PC-9 (cell line): ENCODE results near the gene OR2A5. TPM values are rescaled to one million over a fixed set of nuclear protein-coding genes. Genes with fewer than 3 reads are reported as not detected.
"Not testable (repeated sequence)": the region's sequence is repeated elsewhere in the genome, so short reads cannot be mapped to it uniquely, and the experiment has no call there.

Source experiments
- BruUV-seq: library from RNA; stranded (reverse); fragments of 400-500 nt; replicated peaks from 2 replicates; lab custom pipeline; 2021; lab: Mats Ljungman, UMichigan
- CTCF ChIA-PET: fragments of 300-600 bp; sonication (Branson Sonifier 250); formaldehyde crosslinking; loops from one replicate; lab custom pipeline; 2022; ENCODE audit warnings: antibody characterized with exemption; lab: Charles Lee
- POLR2A ChIA-PET: fragments of 300-600 bp; sonication (Branson Sonifier 250); formaldehyde crosslinking; loops from one replicate; lab custom pipeline; 2022; ENCODE audit warnings: antibody characterized with exemption; ENCODE audit not compliant: unreplicated experiment; lab: Charles Lee
- DNase-seq, 2 experiments: peaks; one replicate each; pipeline versions ENCODE4 v3.0.0 to v3.0.0-alpha.2; 2015 to 2022; ENCODE audit warnings: mixed read lengths in 1 of 2
- H2AFZ ChIP-seq: fragments of 200-600 bp; sonication (generic); 2 replicates; pipeline ENCODE4 v1.8.1; 2017; ENCODE audit warnings: antibody characterized with exemption
- H3F3A ChIP-seq: fragments of 200-600 bp; sonication (generic); 2 replicates; pipeline ENCODE4 v1.8.1; 2017; ENCODE audit warnings: antibody characterized with exemption, mild to moderate bottlenecking, low read depth; ENCODE audit not compliant: insufficient read depth
- H3K27ac ChIP-seq: fragments of 200-600 bp; sonication (generic); 2 replicates; pipeline ENCODE4 v1.6.1; 2016; ENCODE audit warnings: mixed run types
- H3K27me3 ChIP-seq: fragments of 200-600 bp; sonication (generic); 2 replicates; pipeline ENCODE4 v1.6.1; 2016; ENCODE audit warnings: low read depth, mixed run types; ENCODE audit not compliant: insufficient read depth
- H3K36me3 ChIP-seq: fragments of 200-600 bp; sonication (generic); 2 replicates; pipeline ENCODE4 v1.6.1; 2016; ENCODE audit warnings: low read depth, mixed run types
- H3K4me1 ChIP-seq: fragments of 200-600 bp; sonication (generic); replicated peaks from 2 replicates; pipeline ENCODE4 v1.6.1; 2016; ENCODE audit warnings: mixed run types; ENCODE audit not compliant: insufficient read depth
- H3K4me2 ChIP-seq: fragments of 200-600 bp; sonication (generic); 2 replicates; pipeline ENCODE4 v1.6.1; 2017; ENCODE audit warnings: mixed run types
- H3K4me3 ChIP-seq: fragments of 200-600 bp; sonication (generic); 2 replicates; pipeline ENCODE4 v1.6.1; 2016; ENCODE audit warnings: mixed run types
- H3K79me2 ChIP-seq: fragments of 200-600 bp; sonication (generic); 2 replicates; pipeline ENCODE4 v1.6.1; 2017; ENCODE audit warnings: low read depth, mixed run types
- H3K9me2 ChIP-seq: fragments of 200-600 bp; sonication (generic); 2 replicates; pipeline ENCODE4 v1.8.1; 2017; ENCODE audit warnings: mild to moderate bottlenecking; ENCODE audit not compliant: insufficient read depth
- H3K9me3 ChIP-seq: fragments of 200-600 bp; sonication (generic); 2 replicates; pipeline ENCODE4 v1.8.1; 2016; ENCODE audit warnings: low read depth; ENCODE audit not compliant: insufficient read depth
- H4K20me1 ChIP-seq: fragments of 200-600 bp; sonication (generic); 2 replicates; pipeline ENCODE4 v1.8.1; 2017; ENCODE audit not compliant: insufficient read depth
- EZH2 ChIP-seq: fragments of 200-600 bp; sonication (generic); IDR thresholded peaks from 2 replicates; pipeline ENCODE4 v1.8.0; 2017; ENCODE audit warnings: antibody characterized with exemption, low read depth
- intact Hi-C: fragments of 100-400 bp; cut with micrococcal nuclease; formaldehyde crosslinking; loops from one replicate; pipeline ENCODE4 v1.10.0; 2022; ENCODE audit not compliant: unreplicated experiment
- total RNA-seq: library from RNA; stranded (reverse); gene quantifications from 2 replicates; pipeline ENCODE4 v1.2.3, GENCODE V29; 2021
- TF ChIP-seq, protein P1 (sequence below): fragments of 200-600 bp; sonication (generic); conservative IDR thresholded peaks from 2 replicates; pipeline ENCODE4 v1.6.1; 2017; ENCODE audit warnings: mixed run types, antibody characterized with exemption, mild to moderate bottlenecking, moderate library complexity

Gene OR2A5
- total RNA-seq, 1 experiment from 2014 or later = not detected

- ChIA-PET POLR2A (no interaction called here), CTCF (no interaction called here)
- Histone ChIP-seq H3K27ac (no peak overlapping the region), H3K4me2 (no peak overlapping the region), H3K4me3 (no peak overlapping the region), H4K20me1 (no peaks in the 10 kb centered on the region), H3K79me2 (no peaks in the 10 kb centered on the region), H3K36me3 (no peaks in the 10 kb centered on the region), H3K9me2 (no peaks in the 10 kb centered on the region), H3K27me3 (no peaks in the 10 kb centered on the region), H3K9me3 (no peaks in the 10 kb centered on the region), H2AFZ (no peak overlapping the region), H3F3A (no peaks in the 10 kb centered on the region), H3K4me1 (no peaks in the 10 kb centered on the region)
- DNase-seq = no peak
- intact Hi-C loops = no loop called here
- TF ChIP-seq, protein P1, sequence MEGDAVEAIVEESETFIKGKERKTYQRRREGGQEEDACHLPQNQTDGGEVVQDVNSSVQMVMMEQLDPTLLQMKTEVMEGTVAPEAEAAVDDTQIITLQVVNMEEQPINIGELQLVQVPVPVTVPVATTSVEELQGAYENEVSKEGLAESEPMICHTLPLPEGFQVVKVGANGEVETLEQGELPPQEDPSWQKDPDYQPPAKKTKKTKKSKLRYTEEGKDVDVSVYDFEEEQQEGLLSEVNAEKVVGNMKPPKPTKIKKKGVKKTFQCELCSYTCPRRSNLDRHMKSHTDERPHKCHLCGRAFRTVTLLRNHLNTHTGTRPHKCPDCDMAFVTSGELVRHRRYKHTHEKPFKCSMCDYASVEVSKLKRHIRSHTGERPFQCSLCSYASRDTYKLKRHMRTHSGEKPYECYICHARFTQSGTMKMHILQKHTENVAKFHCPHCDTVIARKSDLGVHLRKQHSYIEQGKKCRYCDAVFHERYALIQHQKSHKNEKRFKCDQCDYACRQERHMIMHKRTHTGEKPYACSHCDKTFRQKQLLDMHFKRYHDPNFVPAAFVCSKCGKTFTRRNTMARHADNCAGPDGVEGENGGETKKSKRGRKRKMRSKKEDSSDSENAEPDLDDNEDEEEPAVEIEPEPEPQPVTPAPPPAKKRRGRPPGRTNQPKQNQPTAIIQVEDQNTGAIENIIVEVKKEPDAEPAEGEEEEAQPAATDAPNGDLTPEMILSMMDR = no peak
- TF ChIP-seq EZH2 = no peak
- BruUV-seq = no TSS peak
These were observed 9.9 kb upstream of the OR2A5 start for GRCh38 chr7:144038887-144039286.

- POLR2A ChIA-PET = no interaction called here
- Histone ChIP-seq H3K27me3 (no peaks in the 10 kb centered on the region), H3K9me2 (no peaks in the 10 kb centered on the region), H3K4me3 (no peak overlapping the region), H4K20me1 (no peaks in the 10 kb centered on the region), H3K4me1 (no peaks in the 10 kb centered on the region), H3K4me2 (no peak overlapping the region), H3K9me3 (no peaks in the 10 kb centered on the region), H3F3A (no peaks in the 10 kb centered on the region), H3K36me3 (no peaks in the 10 kb centered on the region), H3K79me2 (no peaks in the 10 kb centered on the region), H2AFZ (no peak overlapping the region), H3K27ac (no peak overlapping the region)
- intact Hi-C loops = no loop called here
- BruUV-seq = no TSS peak
- DNase-seq = no peak
- CTCF ChIA-PET = no interaction called here
- TF ChIP-seq, protein P1 = no peak
- TF ChIP-seq EZH2 = no peak
These were observed 743 bp downstream of the OR2A5 start for GRCh38 chr7:144049491-144049890.

- DNase-seq = no peak
- H3F3A ChIP-seq = no peaks in the 10 kb centered on the region
- CTCF ChIA-PET = no interaction called here
- H2AFZ ChIP-seq = no peak overlapping the region
- H3K79me2 ChIP-seq = no peaks in the 10 kb centered on the region
- no peaks in the 10 kb centered on the region for H3K4me1 ChIP-seq
- H3K36me3 ChIP-seq = no peaks in the 10 kb centered on the region
- TF ChIP-seq EZH2 = no peak
- TF ChIP-seq, protein P1 = no peak
- intact Hi-C loops = loop anchor here (5.0 kb wide), 1 partner anchor 938 kb away; no protein-coding TSS in a partner anchor
- POLR2A ChIA-PET = no interaction called here
- BruUV-seq = no TSS peak
- no peaks in the 10 kb centered on the region for H3K9me2 ChIP-seq
- H4K20me1 ChIP-seq = no peaks in the 10 kb centered on the region
- H3K9me3 ChIP-seq = no peaks in the 10 kb centered on the region
- H3K27me3 ChIP-seq = no peaks in the 10 kb centered on the region
- H3K27ac ChIP-seq = no peak overlapping the region
- no peak overlapping the region for H3K4me3 ChIP-seq
- no peak overlapping the region for H3K4me2 ChIP-seq
These were observed 1.3 kb downstream of the OR2A5 start for GRCh38 chr7:144050093-144050492.

- POLR2A ChIA-PET, DNase-seq, H3K79me2 ChIP-seq, H3K9me3 ChIP-seq, H3K9me2 ChIP-seq, CTCF ChIA-PET, H3K4me2 ChIP-seq, H2AFZ ChIP-seq, H3K27ac ChIP-seq, H3F3A ChIP-seq, BruUV-seq, H3K36me3 ChIP-seq, H3K4me3 ChIP-seq, H3K27me3 ChIP-seq, H3K4me1 ChIP-seq, H4K20me1 ChIP-seq: not testable (repeated sequence)
- intact Hi-C loops = loop anchor here (5.0 kb wide), 1 partner anchor 939 kb away; no protein-coding TSS in a partner anchor
These were observed 2.1 kb downstream of the OR2A5 start for GRCh38 chr7:144050884-144051283.
